Cardiac fibroblast (primary cell): ENCODE measurements around the gene SIAH1.
"Not testable (repeated sequence)": the region's sequence is repeated elsewhere in the genome, so short reads cannot be mapped to it uniquely, and the experiment has no call there.

Experiments used
- DNase-seq, 2 donors: peaks; one replicate each; pipeline versions ENCODE4 v3.0.0 to v3.0.0-alpha.2; 2010; ENCODE audit warnings: low read depth in 2 of 2
- H3K4me3 ChIP-seq, 2 donors: replicated peaks in 1 of 2; 1 replicate in 1 of 2; 2 replicates in 1 of 2; pipeline ENCODE4 v1.5.1; 2011; ENCODE audit warnings: low read depth in 2 of 2, low read length in 2 of 2, mild to moderate bottlenecking in 2 of 2, moderate library complexity in 1 of 2
- TF ChIP-seq, protein P1 (sequence below): IDR thresholded peaks from one replicate; pipeline ENCODE4 v1.5.1; 2011; ENCODE audit warnings: low read depth, mild to moderate bottlenecking, low read length, inconsistent platforms

The SIAH1 gene

DNA sequence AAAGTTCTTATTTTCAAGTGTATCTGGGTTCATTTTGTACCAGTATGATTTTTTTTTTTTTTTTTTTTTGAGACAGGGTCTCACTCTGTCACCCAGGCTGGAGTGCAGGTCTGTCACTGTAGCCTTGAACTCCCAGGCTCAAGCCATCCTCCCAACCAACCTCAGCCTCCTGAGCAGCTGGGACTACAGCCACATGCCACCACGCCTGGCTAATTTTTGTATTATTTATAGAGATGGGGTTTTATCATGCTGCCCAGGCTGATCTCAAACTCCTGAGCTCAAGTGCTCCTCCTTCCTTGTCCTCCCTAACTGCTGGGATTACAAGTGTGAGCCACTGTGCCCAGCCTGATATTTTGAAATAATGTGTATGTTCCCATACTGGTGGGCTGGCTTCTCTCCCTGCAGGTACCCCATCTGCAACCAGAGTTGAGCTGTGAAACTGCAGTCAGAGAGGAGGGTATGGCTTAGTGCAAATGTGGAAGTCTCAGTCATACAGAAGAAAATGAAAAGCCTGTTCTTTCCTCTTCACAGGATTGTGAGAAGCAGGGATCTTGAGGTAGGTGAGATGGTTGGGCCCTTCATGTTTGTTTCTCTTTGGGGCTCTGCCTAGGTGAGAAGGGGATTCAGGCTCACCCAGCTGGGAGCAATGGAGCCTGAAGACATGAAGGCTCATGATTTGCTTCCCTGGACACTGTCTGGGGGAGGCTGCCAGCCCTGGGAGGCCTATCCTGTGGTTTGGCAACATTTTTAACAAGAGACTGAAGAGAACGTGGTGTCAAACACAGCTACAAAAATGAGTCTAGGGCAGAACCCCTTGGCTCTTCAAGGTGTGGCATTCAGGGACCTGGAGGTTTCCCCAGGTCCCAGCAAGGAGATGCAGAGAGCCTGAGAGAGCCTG, 41.3 kb upstream of the SIAH1 start:
- peak; percentile 28 to 67 for DNase-seq
- H3K4me3 ChIP-seq: no peak overlapping the region
- TF ChIP-seq, protein P1, sequence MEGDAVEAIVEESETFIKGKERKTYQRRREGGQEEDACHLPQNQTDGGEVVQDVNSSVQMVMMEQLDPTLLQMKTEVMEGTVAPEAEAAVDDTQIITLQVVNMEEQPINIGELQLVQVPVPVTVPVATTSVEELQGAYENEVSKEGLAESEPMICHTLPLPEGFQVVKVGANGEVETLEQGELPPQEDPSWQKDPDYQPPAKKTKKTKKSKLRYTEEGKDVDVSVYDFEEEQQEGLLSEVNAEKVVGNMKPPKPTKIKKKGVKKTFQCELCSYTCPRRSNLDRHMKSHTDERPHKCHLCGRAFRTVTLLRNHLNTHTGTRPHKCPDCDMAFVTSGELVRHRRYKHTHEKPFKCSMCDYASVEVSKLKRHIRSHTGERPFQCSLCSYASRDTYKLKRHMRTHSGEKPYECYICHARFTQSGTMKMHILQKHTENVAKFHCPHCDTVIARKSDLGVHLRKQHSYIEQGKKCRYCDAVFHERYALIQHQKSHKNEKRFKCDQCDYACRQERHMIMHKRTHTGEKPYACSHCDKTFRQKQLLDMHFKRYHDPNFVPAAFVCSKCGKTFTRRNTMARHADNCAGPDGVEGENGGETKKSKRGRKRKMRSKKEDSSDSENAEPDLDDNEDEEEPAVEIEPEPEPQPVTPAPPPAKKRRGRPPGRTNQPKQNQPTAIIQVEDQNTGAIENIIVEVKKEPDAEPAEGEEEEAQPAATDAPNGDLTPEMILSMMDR: no peak

DNA sequence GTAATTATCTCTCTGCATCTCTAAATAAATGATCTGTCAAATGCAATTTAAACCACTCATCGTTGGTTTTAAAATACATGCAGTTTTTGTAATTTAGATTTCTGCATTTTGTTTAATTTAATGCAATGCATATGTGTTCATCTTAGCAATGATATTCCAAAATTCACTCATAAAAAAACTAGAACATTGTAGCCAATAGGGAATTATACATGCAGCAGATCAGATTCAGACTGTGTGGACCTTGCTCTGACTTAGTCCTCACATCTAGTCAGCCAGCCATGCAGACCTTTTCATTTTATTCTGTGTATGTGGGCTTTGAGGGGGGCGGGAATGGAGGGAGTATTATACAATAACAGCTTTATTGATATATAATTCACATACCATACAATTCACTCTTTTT, 37.3 kb upstream of the SIAH1 start:
- DNase-seq: no peak
- TF ChIP-seq, protein P1: no peak
- H3K4me3 ChIP-seq: no peak overlapping the region

DNA sequence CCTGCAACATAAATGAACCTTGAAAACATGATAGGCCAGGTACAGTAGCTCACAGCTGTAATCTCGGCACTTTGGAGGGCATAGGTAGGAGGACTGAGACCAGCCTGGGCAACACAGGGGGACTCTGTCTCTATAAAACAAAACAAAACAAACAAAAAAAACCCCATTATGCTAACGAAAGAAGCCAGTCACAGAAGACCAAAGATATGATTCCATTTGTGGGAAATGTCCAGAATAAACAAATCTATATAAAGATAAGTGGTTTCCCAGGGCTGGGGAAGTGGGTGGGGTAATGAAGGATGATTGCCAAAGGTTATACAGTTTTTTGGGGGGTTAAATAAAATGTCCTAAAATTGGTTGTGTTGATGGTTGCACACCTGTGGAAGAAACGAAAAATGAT, 36.5 kb upstream of the SIAH1 start:
- TF ChIP-seq, protein P1: no peak
- DNase-seq: peak in 1 of 2 donors; percentile 18

DNA sequence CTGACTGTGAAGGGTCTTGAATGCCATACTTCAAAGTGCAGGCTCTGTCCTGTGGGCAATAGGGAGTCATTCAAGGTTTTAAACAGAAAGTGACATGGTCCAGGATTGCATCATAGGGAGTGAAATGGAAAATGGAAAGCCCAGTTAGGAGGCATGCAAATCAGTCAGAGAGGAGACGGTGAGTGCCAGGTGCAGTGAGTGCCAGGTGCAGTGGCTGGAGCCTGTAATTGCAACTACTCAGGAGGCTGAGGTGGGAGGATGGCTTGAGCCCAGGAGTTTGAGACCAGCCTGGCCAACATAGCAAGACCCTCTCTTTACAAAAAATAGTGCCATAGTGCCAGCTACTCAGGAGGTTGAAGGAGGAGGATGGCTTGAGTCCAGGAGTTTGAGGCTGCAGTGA, 35.2 kb upstream of the SIAH1 start:
- H3K4me3 ChIP-seq: no peak overlapping the region
- DNase-seq: no peak
- TF ChIP-seq, protein P1: no peak

More for the DNA sequence above, 36.5 kb upstream of the SIAH1 start:
- H3K4me3 ChIP-seq: no peak overlapping the region

DNA sequence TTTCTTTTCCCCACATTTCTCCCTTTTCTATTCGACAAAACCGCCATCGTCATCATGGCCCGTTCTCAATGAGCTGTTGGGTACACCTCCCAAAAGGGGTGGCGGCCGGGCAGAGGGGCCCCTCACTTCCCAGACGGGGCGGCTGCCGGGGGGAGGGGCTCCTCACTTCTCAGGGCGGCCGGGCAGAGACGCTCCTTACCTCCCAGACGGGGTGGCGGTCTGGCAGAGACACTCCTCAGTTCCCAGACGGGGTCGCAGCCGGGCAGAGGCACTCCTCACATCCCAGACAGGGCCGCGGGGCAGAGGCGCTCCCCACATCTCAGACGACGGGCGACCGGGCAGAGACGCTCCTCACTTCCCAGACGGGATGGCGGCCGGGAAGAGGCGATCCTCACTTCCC, 31.4 kb upstream of the SIAH1 start:
- H3K4me3 ChIP-seq, DNase-seq: not testable (repeated sequence)

DNA sequence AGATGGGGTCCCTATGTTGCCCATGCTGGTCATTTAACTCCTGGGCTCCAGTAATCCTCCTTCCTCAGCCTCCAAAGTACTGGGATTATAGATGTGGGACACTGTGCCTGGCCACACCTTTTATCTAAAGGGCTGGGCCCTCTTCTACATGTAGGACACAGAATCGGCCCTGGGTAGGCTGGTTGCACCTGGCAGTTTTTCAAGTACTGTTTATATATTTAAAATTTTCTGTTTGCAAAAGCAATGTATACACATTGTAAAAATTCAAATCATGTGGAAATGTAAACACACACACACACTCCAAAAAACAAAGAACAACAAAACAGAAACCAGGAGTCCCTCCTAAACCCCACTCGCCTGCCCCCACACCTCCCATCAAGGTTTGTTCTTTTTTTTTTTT, 28.1 kb upstream of the SIAH1 start:
- TF ChIP-seq, protein P1: no peak
- no peak for DNase-seq
- H3K4me3 ChIP-seq: no peak overlapping the region

DNA sequence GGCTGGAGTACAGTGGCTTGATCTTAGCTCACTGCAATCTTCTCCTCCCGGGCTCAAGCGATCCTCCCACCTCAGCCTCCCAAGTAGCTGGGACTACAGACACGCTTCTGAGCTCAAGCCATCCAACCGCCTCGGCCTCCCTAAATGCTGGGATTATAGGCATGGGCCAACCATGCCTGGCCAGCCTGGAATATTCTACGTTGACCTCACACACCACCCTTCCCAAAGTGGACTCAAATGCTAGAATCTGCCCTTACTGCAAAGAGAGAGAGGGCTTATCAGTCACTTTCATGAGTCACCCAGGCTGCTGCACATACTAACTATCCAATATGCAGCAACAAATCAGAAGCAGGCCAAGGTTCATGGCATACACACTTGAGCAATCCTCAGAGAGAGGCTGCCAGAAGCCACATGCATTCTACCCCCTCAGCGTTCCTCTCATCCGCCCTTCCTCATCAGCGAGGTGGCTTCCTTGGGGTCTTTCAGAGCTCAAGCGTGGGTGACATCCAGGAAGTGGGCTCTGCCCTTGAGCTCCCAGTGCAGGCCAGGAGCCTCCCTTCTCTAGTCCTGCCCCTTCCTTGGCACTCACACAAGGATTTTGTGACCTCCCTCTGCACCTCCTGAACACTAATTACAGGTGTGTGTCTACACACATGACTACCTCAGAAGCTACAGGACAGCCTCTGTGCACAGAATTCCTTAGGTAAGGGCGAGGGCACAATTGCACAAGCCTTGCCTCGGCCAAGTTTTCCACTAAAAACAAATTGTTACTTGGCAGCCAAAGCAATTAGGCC, 24.8 kb upstream of the SIAH1 start:
- TF ChIP-seq, protein P1: no peak
- H3K4me3 ChIP-seq: no peak overlapping the region
- peak; percentile 90 to 96 for DNase-seq
